CD14-positive monocyte (primary cell): ENCODE measurements around the gene FCN2. TPM values are rescaled to one million over a fixed set of nuclear protein-coding genes. Genes with fewer than 3 reads are reported as not detected.

Experiments used
- DNase-seq, 3 donors: peaks; one replicate each; pipeline ENCODE4 v3.0.0-alpha.2; 2011 to 2022
- H2AFZ ChIP-seq: 2 replicates; pipeline ENCODE4 v1.6.0; 2012; ENCODE audit warnings: mild to moderate bottlenecking, low read depth, low read length, inconsistent platforms; ENCODE audit not compliant: insufficient read depth, poor library complexity, severe bottlenecking
- H3K27ac ChIP-seq, 2 donors: 1 replicate in 1 of 2; 2 replicates in 1 of 2; pipeline ENCODE4 v1.5.1; 2012 to 2013; ENCODE audit warnings: low read length in 2 of 2, control low read depth in 1 of 2, inconsistent platforms in 1 of 2, low read depth in 1 of 2, mild to moderate bottlenecking in 1 of 2
- H3K27me3 ChIP-seq, 2 donors: one replicate each; pipeline versions ENCODE4 v1.6.0 to v1.6.1; 2011 to 2013; ENCODE audit warnings: low read length in 2 of 2; ENCODE audit not compliant: control insufficient read depth in 2 of 2, insufficient read depth in 2 of 2
- H3K36me3 ChIP-seq, 2 donors: replicated peaks in 1 of 2; 1 replicate in 1 of 2; 2 replicates in 1 of 2; pipeline versions ENCODE4 v1.5.1 to v1.6.1; 2012 to 2013; ENCODE audit warnings: low read length in 2 of 2, control low read depth in 1 of 2, inconsistent platforms in 1 of 2, mild to moderate bottlenecking in 1 of 2; ENCODE audit not compliant: insufficient read depth in 2 of 2, control insufficient read depth in 1 of 2
- H3K4me1 ChIP-seq, 2 donors: 1 replicate in 1 of 2; 2 replicates in 1 of 2; pipeline versions ENCODE4 v1.5.1 to v1.6.1; 2012 to 2013; ENCODE audit warnings: low read length in 2 of 2, control low read depth in 1 of 2, inconsistent platforms in 1 of 2, mild to moderate bottlenecking in 1 of 2, moderate library complexity in 1 of 2; ENCODE audit not compliant: insufficient read depth in 2 of 2, control insufficient read depth in 1 of 2
- H3K4me2 ChIP-seq: replicated peaks from 2 replicates; pipeline ENCODE3; 2012; ENCODE audit warnings: low read length, moderate library complexity, mild to moderate bottlenecking; ENCODE audit not compliant: poor library complexity, severe bottlenecking; ENCODE audit errors: extremely low read depth
- H3K4me3 ChIP-seq, 3 experiments: fragments of 200-600 bp in 1 of 3; sonication (generic) in 1 of 3; replicated peaks in 1 of 3; 1 replicate in 2 of 3; 2 replicates in 1 of 3; pipeline ENCODE4 v1.5.1; 2011 to 2013; ENCODE audit warnings: low read length in 3 of 3, mild to moderate bottlenecking in 3 of 3, control low read depth in 2 of 3, low read depth in 2 of 3, inconsistent platforms in 1 of 3, moderate library complexity in 1 of 3
- H3K79me2 ChIP-seq: 2 replicates; pipeline ENCODE4 v1.6.0; 2012; ENCODE audit warnings: mild to moderate bottlenecking, control low read depth, inconsistent platforms, low read length, moderate library complexity; ENCODE audit not compliant: insufficient read depth
- H3K9ac ChIP-seq: 2 replicates; pipeline ENCODE4 v1.6.0; 2017; ENCODE audit warnings: low read length, mild to moderate bottlenecking; ENCODE audit not compliant: insufficient read depth, poor library complexity, severe bottlenecking
- H3K9me3 ChIP-seq, 2 donors: replicated peaks in 1 of 2; 1 replicate in 1 of 2; 2 replicates in 1 of 2; pipeline versions ENCODE4 v1.5.1 to v1.6.1; 2012 to 2013; ENCODE audit warnings: low read length in 2 of 2, control low read depth in 1 of 2; ENCODE audit not compliant: control insufficient read depth in 1 of 2, insufficient read depth in 1 of 2
- H4K20me1 ChIP-seq: 2 replicates; pipeline ENCODE4 v1.6.0; 2012; ENCODE audit warnings: mild to moderate bottlenecking, low read length, control low read depth, moderate library complexity; ENCODE audit not compliant: insufficient read depth
- H3K27ac Mint-ChIP-seq, 7 donors: one replicate each; pipeline ENCODE4 v1.8.0; 2020; ENCODE audit warnings: mild to moderate bottlenecking in 7 of 7, mixed read lengths in 7 of 7, moderate library complexity in 6 of 7, inconsistent platforms in 2 of 7
- H3K27me3 Mint-ChIP-seq, 3 donors: one replicate each; pipeline ENCODE4 v1.8.0; 2021 to 2022; ENCODE audit warnings: low read depth in 3 of 3, mild to moderate bottlenecking in 3 of 3, mixed read lengths in 3 of 3, moderate library complexity in 3 of 3, inconsistent platforms in 1 of 3
- H3K36me3 Mint-ChIP-seq, 2 donors: one replicate each; pipeline ENCODE4 v1.8.0; 2020; ENCODE audit warnings: mixed read lengths in 2 of 2, inconsistent platforms in 1 of 2, mild to moderate bottlenecking in 1 of 2
- H3K4me1 Mint-ChIP-seq: one replicate; pipeline ENCODE4 v1.8.0; 2020; ENCODE audit warnings: mild to moderate bottlenecking, mixed read lengths
- H3K4me3 Mint-ChIP-seq, 2 donors: one replicate each; pipeline ENCODE4 v1.8.0; 2020; ENCODE audit warnings: mild to moderate bottlenecking in 2 of 2, mixed read lengths in 2 of 2, moderate library complexity in 1 of 2
- H3K9me3 Mint-ChIP-seq, 7 donors: one replicate each; pipeline ENCODE4 v1.8.0; 2020 to 2022; ENCODE audit warnings: mixed read lengths in 7 of 7, mild to moderate bottlenecking in 6 of 7, moderate library complexity in 6 of 7, inconsistent platforms in 2 of 7
- CTCF ChIP-seq: fragments of 200-600 bp; IDR thresholded peaks from one replicate; pipeline ENCODE4 v1.8.0; 2022; ENCODE audit warnings: antibody characterized with exemption, mild to moderate bottlenecking
- WGBS: methylation state at CpG from one replicate; pipeline ENCODE4 v1.1.5; 2013; ENCODE audit warnings: missing lambda C conversion rate; ENCODE audit not compliant: insufficient coverage; 5-methylcytosine and 5-hydroxymethylcytosine counted together
- intact Hi-C, 2 donors: fragments of 100-400 bp; cut with micrococcal nuclease; formaldehyde crosslinking; loops; one replicate each; pipeline versions ENCODE4 v1.15.0 to v1.15.1; 2023
- polyA plus RNA-seq, 3 donors: library from polyadenylated mRNA; depleted of rRNA in 1 of 3; unstranded in 2 of 3; stranded (reverse) in 1 of 3; fragments of 300-500 nt in 2 of 3; fragments of >200 nt in 1 of 3; fragmentation: Illumina TruSeq in 2 of 3; gene quantifications; 1 replicate in 2 of 3; 2 replicates in 1 of 3; pipeline ENCODE4 v1.2.3, GENCODE V29; 2012 to 2021

The FCN2 gene
- polyA plus RNA-seq, 3 donors = not detected

- Mint-ChIP-seq H3K27ac (peak overlapping the region; percentile 97 to 100 (median 99)), H3K4me3 (peak overlapping the region in 1 of 2 donors; percentile 80), H3K4me1 (peaks cover 89% of the 10 kb centered on the region), H3K36me3 (peaks cover 14 to 15% of the 10 kb centered on the region in 2 donors), H3K9me3 (peaks cover 0 to 18% (median 6%) of the 10 kb centered on the region in 7 donors), H3K27me3 (peaks cover 0 to 5% (median 0%) of the 10 kb centered on the region in 3 donors)
- no peak for TF ChIP-seq CTCF
- DNase-seq = peak; percentile 85 to 90 (median 89)
- peak overlapping the region; percentile 65 for H3K9ac ChIP-seq
- H3K27me3 ChIP-seq = no peaks in the 10 kb centered on the region
- H3K9me3 ChIP-seq = no peaks in the 10 kb centered on the region
- peak overlapping the region; percentile 92 to 96 for H3K27ac ChIP-seq
- peaks cover 94 to 98% of the 10 kb centered on the region in 2 donors for H3K4me1 ChIP-seq
- no peak overlapping the region for H2AFZ ChIP-seq
- H4K20me1 ChIP-seq = no peaks in the 10 kb centered on the region
- intact Hi-C loops = loop anchor here in 1 of 2 donors (2.0 to 10.0 kb wide), 3 partner anchors 15 to 857 kb away; partner anchors contain the start of gene BRD3
- WGBS = 84% methylated on average over 8 of the region's 14 CpGs
- H3K4me2 ChIP-seq = peak overlapping the region; percentile 6
- H3K4me3 ChIP-seq = peak overlapping the region in 1 of 3 experiments; percentile 32
- no peaks in the 10 kb centered on the region for H3K36me3 ChIP-seq
- peaks cover 36% of the 10 kb centered on the region for H3K79me2 ChIP-seq
These were observed 41.7 kb downstream of the FCN2 start for GRCh38 chr9:134922066-134922931.

GRCh38 chr9:134922932-134923240 is 42.3 kb downstream of the FCN2 start:
- peaks cover 0 to 5% (median 0%) of the 10 kb centered on the region in 3 donors for H3K27me3 Mint-ChIP-seq

More at GRCh38 chr9:134922932-134923240, 42.3 kb downstream of the FCN2 start:
- no peaks in the 10 kb centered on the region for H3K9me3 ChIP-seq
- intact Hi-C loops = loop anchor here in 1 of 2 donors (2.0 to 10.0 kb wide), 3 partner anchors 14 to 858 kb away; partner anchors contain the start of gene BRD3
- no peaks in the 10 kb centered on the region for H3K27me3 ChIP-seq
- no peak for TF ChIP-seq CTCF
- no peaks in the 10 kb centered on the region for H4K20me1 ChIP-seq
- peaks cover 97 to 99% of the 10 kb centered on the region in 2 donors for H3K4me1 ChIP-seq
- no peak overlapping the region for H2AFZ ChIP-seq
- peaks cover 30% of the 10 kb centered on the region for H3K79me2 ChIP-seq
- H3K4me1 Mint-ChIP-seq = peaks cover 90% of the 10 kb centered on the region
- no peak overlapping the region for H3K4me3 Mint-ChIP-seq
- peaks cover 10 to 11% of the 10 kb centered on the region in 2 donors for H3K36me3 Mint-ChIP-seq
- H3K36me3 ChIP-seq = no peaks in the 10 kb centered on the region
- peak overlapping the region; percentile 92 to 96 for H3K27ac ChIP-seq
- H3K27ac Mint-ChIP-seq = peak overlapping the region; percentile 97 to 100 (median 99)
- peak; percentile 86 to 92 (median 91) for DNase-seq
- H3K4me2 ChIP-seq = peak overlapping the region; percentile 6
- H3K4me3 ChIP-seq = peak overlapping the region in 1 of 3 experiments; percentile 17
- H3K9me3 Mint-ChIP-seq = peaks cover 0 to 16% (median 6%) of the 10 kb centered on the region in 7 donors
- peak overlapping the region; percentile 65 for H3K9ac ChIP-seq
- 41% methylated on average over 6 of the region's 9 CpGs for WGBS
